Esophagus muscularis mucosa (tissue), 4 donors: Measurements from ENCODE around the gene ZFPM1. TPM values are rescaled to one million over a fixed set of nuclear protein-coding genes. Genes with fewer than 3 reads are reported as not detected.

Source experiments
- DNase-seq: peaks from one replicate; pipeline ENCODE4 v3.0.0-alpha.2; 2017; ENCODE audit errors: extremely low spot score
- H3K27ac ChIP-seq, 4 donors: fragments of 200-600 bp; sonication (generic); replicated peaks in 1 of 4; 1 replicate in 3 of 4; 2 replicates in 1 of 4; pipeline ENCODE4 v1.5.1; 2016 to 2019; ENCODE audit warnings: mild to moderate bottlenecking in 1 of 4
- H3K27me3 ChIP-seq, 4 donors: fragments of 200-600 bp; sonication (generic); one replicate each; pipeline versions ENCODE4 v1.5.1 to v1.6.0; 2016 to 2019
- H3K36me3 ChIP-seq, 4 donors: fragments of 200-600 bp; sonication (generic); one replicate each; pipeline ENCODE4 v1.5.1; 2016 to 2019
- H3K4me1 ChIP-seq, 4 donors: fragments of 200-600 bp; sonication (generic); one replicate each; pipeline ENCODE4 v1.5.1; 2016 to 2019
- H3K4me3 ChIP-seq, 4 donors: fragments of 200-600 bp; sonication (generic); 1 replicate in 2 of 4; 2 replicates in 2 of 4; pipeline ENCODE4 v1.5.1; 2016 to 2019; ENCODE audit warnings: mild to moderate bottlenecking in 4 of 4, moderate library complexity in 1 of 4
- H3K9me3 ChIP-seq, 4 donors: fragments of 200-600 bp; sonication (generic); 1 replicate in 3 of 4; 2 replicates in 1 of 4; pipeline ENCODE4 v1.5.1; 2016 to 2019
- EP300 ChIP-seq: sonication (generic); formaldehyde crosslinking; IDR thresholded peaks from one replicate; pipeline ENCODE4 v1.6.1; 2017; ENCODE audit warnings: antibody characterized with exemption
- POLR2A ChIP-seq: fragments of 450-650 bp; IDR thresholded peaks from one replicate; pipeline ENCODE4 v1.6.1; 2017; ENCODE audit warnings: antibody characterized with exemption, moderate library complexity, mild to moderate bottlenecking, low read depth
- POLR2AphosphoS5 ChIP-seq, 2 donors: sonication (generic); formaldehyde crosslinking; IDR thresholded peaks; one replicate each; pipeline ENCODE4 v1.6.1; 2017; ENCODE audit warnings: antibody characterized with exemption in 2 of 2
- WGBS: methylation state at CpG from one replicate; pipeline ENCODE4 v1.1.5; 2018; 5-methylcytosine and 5-hydroxymethylcytosine counted together
- intact Hi-C: fragments of 100-400 bp; cut with DNase I; formaldehyde crosslinking; loops from one replicate; pipeline ENCODE4 v1.15.1; 2023
- total RNA-seq, 4 donors: library from RNA; depleted of rRNA; stranded (reverse); fragments of >200 nt; gene quantifications; one replicate each; pipeline versions ENCODE4 v1.1.0 to v1.2.1, GENCODE V29; 2016
- TF ChIP-seq, protein P1 (sequence below), 3 experiments: fragments of 200-600 bp in 2 of 3; fragments of 450-650 bp in 1 of 3; sonication (generic) in 2 of 3; IDR thresholded peaks; one replicate each; pipeline ENCODE4 v1.5.1; 2017 to 2019; ENCODE audit warnings: antibody characterized with exemption in 3 of 3, mild to moderate bottlenecking in 2 of 3, moderate library complexity in 1 of 3

The ZFPM1 gene
- total RNA-seq, 4 donors from 2014 or later: 0.42 to 1.4 (median 1.0) TPM

DNA sequence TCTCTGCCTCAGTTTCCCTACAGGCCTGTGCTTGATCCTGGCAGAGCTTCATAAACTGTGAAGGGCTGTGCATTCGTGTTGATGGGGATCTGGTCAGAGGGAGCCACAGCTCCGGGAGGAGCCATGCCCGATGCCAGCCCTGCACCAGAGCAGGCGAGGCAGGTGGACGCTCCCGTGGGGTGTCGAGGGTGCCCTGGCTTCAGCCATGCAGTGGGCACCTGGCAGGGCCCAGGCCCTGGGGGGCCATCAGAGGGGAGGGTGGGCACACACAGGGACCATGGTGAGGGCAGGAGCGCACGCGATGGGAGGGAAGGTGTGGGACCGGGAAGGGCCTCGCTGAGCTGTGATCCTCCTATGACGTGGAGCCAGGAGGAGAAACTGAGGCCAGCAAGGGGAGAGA lies 22.0 kb downstream of the ZFPM1 start:
- Histone ChIP-seq H3K9me3 (no peaks in the 10 kb centered on the region), H3K36me3 (no peaks in the 10 kb centered on the region), H3K4me1 (peaks cover 0 to 6% (median 0%) of the 10 kb centered on the region in 4 donors), H3K27me3 (peaks cover 0 to 14% (median 0%) of the 10 kb centered on the region in 4 donors), H3K4me3 (no peak overlapping the region), H3K27ac (no peak overlapping the region)
- DNase-seq: no peak
- WGBS: 96% methylated on average over 7 of the region's 13 CpGs
- TF ChIP-seq EP300: no peak
- TF ChIP-seq, protein P1, sequence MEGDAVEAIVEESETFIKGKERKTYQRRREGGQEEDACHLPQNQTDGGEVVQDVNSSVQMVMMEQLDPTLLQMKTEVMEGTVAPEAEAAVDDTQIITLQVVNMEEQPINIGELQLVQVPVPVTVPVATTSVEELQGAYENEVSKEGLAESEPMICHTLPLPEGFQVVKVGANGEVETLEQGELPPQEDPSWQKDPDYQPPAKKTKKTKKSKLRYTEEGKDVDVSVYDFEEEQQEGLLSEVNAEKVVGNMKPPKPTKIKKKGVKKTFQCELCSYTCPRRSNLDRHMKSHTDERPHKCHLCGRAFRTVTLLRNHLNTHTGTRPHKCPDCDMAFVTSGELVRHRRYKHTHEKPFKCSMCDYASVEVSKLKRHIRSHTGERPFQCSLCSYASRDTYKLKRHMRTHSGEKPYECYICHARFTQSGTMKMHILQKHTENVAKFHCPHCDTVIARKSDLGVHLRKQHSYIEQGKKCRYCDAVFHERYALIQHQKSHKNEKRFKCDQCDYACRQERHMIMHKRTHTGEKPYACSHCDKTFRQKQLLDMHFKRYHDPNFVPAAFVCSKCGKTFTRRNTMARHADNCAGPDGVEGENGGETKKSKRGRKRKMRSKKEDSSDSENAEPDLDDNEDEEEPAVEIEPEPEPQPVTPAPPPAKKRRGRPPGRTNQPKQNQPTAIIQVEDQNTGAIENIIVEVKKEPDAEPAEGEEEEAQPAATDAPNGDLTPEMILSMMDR (IDR thresholded peaks at IDR 0.05): no peak
- TF ChIP-seq POLR2AphosphoS5 (IDR thresholded peaks at IDR 0.05): no peak
- no peak for TF ChIP-seq POLR2A
- intact Hi-C loops: no loop called here

DNA sequence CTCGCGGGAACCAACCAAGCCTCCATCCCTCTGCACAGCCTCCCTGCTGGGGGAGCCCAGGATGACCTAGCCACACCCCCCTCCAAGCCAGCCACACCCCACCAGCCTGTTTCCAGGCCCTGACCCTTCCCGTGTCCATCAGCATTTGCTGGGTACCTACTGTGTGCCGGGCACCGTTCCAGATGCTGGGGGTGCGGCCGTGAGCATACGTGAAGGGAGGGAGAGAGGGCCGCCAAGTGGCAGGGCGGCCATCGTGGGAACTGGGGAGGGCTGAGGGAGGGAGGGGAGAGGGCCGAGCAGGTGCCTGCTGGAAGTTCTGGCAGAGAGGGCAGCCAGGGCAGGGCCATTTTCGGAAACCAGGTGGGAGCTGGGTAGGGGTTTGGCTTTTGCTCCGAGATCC lies 23.1 kb downstream of the ZFPM1 start:
- peaks cover 0 to 26% (median 0%) of the 10 kb centered on the region in 4 donors for H3K27me3 ChIP-seq
- no peak for TF ChIP-seq EP300
- TF ChIP-seq POLR2AphosphoS5 (IDR thresholded peaks at IDR 0.05): no peak
- TF ChIP-seq POLR2A: no peak
- TF ChIP-seq, protein P1 (IDR thresholded peaks at IDR 0.05): no peak

DNA sequence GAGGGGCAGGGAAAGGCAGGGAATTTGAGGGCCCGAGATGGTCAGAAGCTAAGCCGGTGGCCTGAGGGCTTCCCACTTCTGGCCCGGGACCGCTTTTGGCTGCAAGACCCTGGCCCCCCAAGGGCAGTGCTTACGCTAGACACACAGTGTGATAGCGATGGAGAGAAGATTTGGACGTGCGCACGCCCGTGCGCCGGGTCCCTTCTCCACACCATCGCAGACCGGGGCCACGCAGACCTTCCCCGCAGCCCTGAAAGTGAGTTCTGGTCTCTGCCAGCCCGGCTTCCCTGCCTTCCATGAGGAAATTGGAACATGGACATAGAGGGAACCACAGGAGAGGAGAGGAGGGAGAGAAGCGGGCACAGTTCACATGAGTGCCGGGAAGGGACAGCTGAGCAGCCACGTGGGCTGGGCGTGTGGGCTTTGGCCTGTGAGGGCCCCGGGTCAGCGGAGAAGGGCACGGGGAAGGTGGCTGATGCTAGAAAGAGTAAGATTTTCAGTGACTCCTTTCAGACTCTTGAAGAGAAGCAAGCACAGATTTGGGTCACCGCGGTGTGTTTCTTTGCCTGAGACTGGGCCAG lies 23.8 kb downstream of the ZFPM1 start:
- Histone ChIP-seq H3K4me1 (peaks cover 0 to 6% (median 0%) of the 10 kb centered on the region in 4 donors), H3K27me3 (peaks cover 0 to 33% (median 0%) of the 10 kb centered on the region in 4 donors), H3K4me3 (no peak overlapping the region), H3K36me3 (no peaks in the 10 kb centered on the region), H3K9me3 (no peaks in the 10 kb centered on the region), H3K27ac (no peak overlapping the region)
- 95% methylated on average over 26 of the region's 26 CpGs for WGBS
- intact Hi-C loops: no loop called here
- DNase-seq: no peak
- TF ChIP-seq POLR2AphosphoS5 (IDR thresholded peaks at IDR 0.05): no peak
- TF ChIP-seq, protein P1 (IDR thresholded peaks at IDR 0.05): no peak
- TF ChIP-seq POLR2A: no peak
- TF ChIP-seq EP300: no peak

More for the DNA sequence above, 23.1 kb downstream of the ZFPM1 start:
- WGBS: 81% methylated on average over 7 of the region's 14 CpGs
- no peaks in the 10 kb centered on the region for H3K36me3 ChIP-seq
- DNase-seq: no peak
- intact Hi-C loops: no loop called here
- no peak overlapping the region for H3K4me3 ChIP-seq
- no peaks in the 10 kb centered on the region for H3K9me3 ChIP-seq
- H3K4me1 ChIP-seq: peaks cover 0 to 6% (median 0%) of the 10 kb centered on the region in 4 donors
- H3K27ac ChIP-seq: no peak overlapping the region

DNA sequence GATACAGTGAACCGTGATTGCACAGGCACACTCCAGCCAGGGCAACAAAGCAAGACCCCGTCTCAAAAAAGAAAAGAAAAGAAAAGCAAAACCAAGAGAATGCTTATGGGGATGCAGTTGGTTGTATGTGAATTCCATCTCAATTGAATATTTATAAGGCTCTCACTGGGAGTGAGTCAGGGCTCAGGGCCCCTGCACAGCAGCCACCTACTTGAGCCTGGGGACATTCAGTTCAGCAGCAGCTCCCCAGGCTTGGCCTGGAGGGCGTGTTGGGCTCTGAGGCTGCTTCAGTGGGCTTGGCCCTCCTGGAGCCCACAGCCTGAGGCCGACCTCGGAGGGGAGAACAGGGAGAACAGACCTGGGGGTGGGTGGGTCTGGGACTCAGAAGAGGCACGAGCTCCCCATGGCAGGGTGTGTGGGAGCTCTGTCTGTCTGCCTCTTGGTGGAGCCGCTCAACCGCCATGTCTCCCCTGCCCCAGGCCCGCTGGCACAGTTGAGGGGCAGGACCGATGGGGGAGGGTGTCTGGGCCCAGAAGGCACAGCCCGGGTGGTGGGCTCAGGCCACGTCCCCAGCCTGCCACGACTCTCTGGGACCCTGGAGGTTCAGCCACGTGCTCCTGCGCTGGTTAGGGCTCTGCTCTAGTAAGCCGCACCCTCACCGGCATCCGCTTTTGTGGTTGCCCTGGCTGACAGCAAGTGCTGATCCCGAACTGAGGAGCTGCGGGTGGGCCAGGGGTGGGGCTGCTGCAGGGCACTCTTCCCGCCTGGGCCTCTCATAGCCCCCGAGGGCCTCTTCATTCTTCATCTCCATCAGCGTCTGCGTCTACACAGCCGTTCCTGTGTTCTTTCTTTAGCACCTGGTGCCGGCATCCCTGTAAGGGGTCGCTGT lies 24.8 kb downstream of the ZFPM1 start:
- TF ChIP-seq POLR2A: no peak
- TF ChIP-seq EP300: no peak
- no peak for TF ChIP-seq POLR2AphosphoS5 (IDR thresholded peaks at IDR 0.05)
- TF ChIP-seq, protein P1 (IDR thresholded peaks at IDR 0.05): no peak
- no peak overlapping the region for H3K4me3 ChIP-seq
- H3K36me3 ChIP-seq: no peaks in the 10 kb centered on the region
- H3K27me3 ChIP-seq: peaks cover 0 to 41% (median 0%) of the 10 kb centered on the region in 4 donors
- peaks cover 0 to 6% (median 0%) of the 10 kb centered on the region in 4 donors for H3K4me1 ChIP-seq
- 62% methylated on average over 26 of the region's 27 CpGs for WGBS
- H3K9me3 ChIP-seq: no peaks in the 10 kb centered on the region
- intact Hi-C loops: no loop called here
- DNase-seq: no peak
- no peak overlapping the region for H3K27ac ChIP-seq
